Stimulated activated CD8-positive, alpha-beta memory T cell treated with anti-CD3 and anti-CD28 coated beads, Interleukin-7, amount 100 ng/mL, for 48 hours (primary cell): ENCODE data around the gene SLC4A1.
A peak's percentile ranks its signal among the peaks of the same experiment; 100 is the strongest.

Experiments used
- DNase-seq, 2 donors: peaks; one replicate each; pipeline ENCODE4 v3.0.0-alpha.2; 2020; ENCODE audit warnings: low read depth in 1 of 2; ENCODE audit errors: extremely low read depth in 1 of 2

Gene SLC4A1

GRCh38 chr17:44267818-44268490, at the start of gene SLC4A1:
SLC4A1 (minus strand) TSS chr17:44268135; CDS start chr17:44262866, 5,269 bp downstream.
- DNase-seq, result no peak

GRCh38 chr17:44317545-44317944, 49.6 kb upstream of the SLC4A1 start:
- no peak for DNase-seq

- DNase-seq, result no peak
These were observed 48.1 kb upstream of the SLC4A1 start for GRCh38 chr17:44315760-44316731.

- peak in 1 of 2 donors; percentile 43 for DNase-seq
These were observed 47.1 kb upstream of the SLC4A1 start for GRCh38 chr17:44314869-44315661.

GRCh38 chr17:44314524-44314868, 46.6 kb upstream of the SLC4A1 start:
- DNase-seq, result no peak

- DNase-seq, result no peak
These were observed 46.1 kb upstream of the SLC4A1 start for GRCh38 chr17:44314031-44314430.

- DNase-seq, result no peak
These were observed 44.6 kb upstream of the SLC4A1 start for GRCh38 chr17:44312396-44313104.

- DNase-seq, result no peak
These were observed 43.7 kb upstream of the SLC4A1 start for GRCh38 chr17:44311562-44312181.

- DNase-seq, result no peak
These were observed 42.9 kb upstream of the SLC4A1 start for GRCh38 chr17:44310609-44311376.

GRCh38 chr17:44310188-44310587, 42.3 kb upstream of the SLC4A1 start:
- no peak for DNase-seq

GRCh38 chr17:44309472-44309871, 41.5 kb upstream of the SLC4A1 start:
- DNase-seq, result no peak

- DNase-seq, result no peak
These were observed 40.9 kb upstream of the SLC4A1 start for GRCh38 chr17:44308865-44309264.

GRCh38 chr17:44308320-44308818, 40.4 kb upstream of the SLC4A1 start, which contains the start of gene RUNDC3A:
RUNDC3A (plus strand) TSS chr17:44308601; CDS start chr17:44308833, 232 bp downstream.
- peak; percentile 68 to 73 for DNase-seq

GRCh38 chr17:44307387-44308186, 39.7 kb upstream of the SLC4A1 start:
- no peak for DNase-seq

GRCh38 chr17:44304651-44305050, 36.7 kb upstream of the SLC4A1 start:
- no peak for DNase-seq

GRCh38 chr17:44297975-44298374, 30.0 kb upstream of the SLC4A1 start:
- no peak for DNase-seq

GRCh38 chr17:44293509-44294226, 25.7 kb upstream of the SLC4A1 start:
- no peak for DNase-seq

GRCh38 chr17:44287651-44288050, 19.7 kb upstream of the SLC4A1 start:
- DNase-seq, result no peak
